Stimulated activated CD4-positive, alpha-beta T cell treated with anti-CD3 and anti-CD28 coated beads, Interleukin-15, amount 100 ng/mL, for 48 hours (primary cell): ENCODE data around the gene PCDH7.

ENCODE experiments used
- DNase-seq, 2 donors: peaks; one replicate each; pipeline ENCODE4 v3.0.0-alpha.2; 2020; ENCODE audit warnings: low read depth in 2 of 2

Gene PCDH7

GRCh38 chr4:30720021-30720660 lies at the start of gene PCDH7:
Gene PCDH7 (plus strand): TSS chr4:30720369. CDS start chr4:30721423, 1,054 bp downstream.
- no peak for DNase-seq

- no peak for DNase-seq
These were observed 48.2 kb upstream of the PCDH7 start for GRCh38 chr4:30671926-30672448.

- DNase-seq = no peak
These were observed 24.0 kb upstream of the PCDH7 start for GRCh38 chr4:30696191-30696590.

GRCh38 chr4:30714408-30715031 lies 5.6 kb upstream of the PCDH7 start:
- no peak for DNase-seq

GRCh38 chr4:30716158-30716557 lies 4.0 kb upstream of the PCDH7 start:
- no peak for DNase-seq

GRCh38 chr4:30716681-30717207 lies 3.4 kb upstream of the PCDH7 start:
- no peak for DNase-seq

GRCh38 chr4:30717208-30718020 lies 2.8 kb upstream of the PCDH7 start:
- no peak for DNase-seq

- DNase-seq = no peak
These were observed 2.1 kb upstream of the PCDH7 start for GRCh38 chr4:30718021-30718542.

- DNase-seq = no peak
These were observed 1.3 kb upstream of the PCDH7 start for GRCh38 chr4:30718641-30719453.

- DNase-seq = no peak
These were observed 632 bp upstream of the PCDH7 start for GRCh38 chr4:30719454-30720020.

- no peak for DNase-seq
These were observed 554 bp downstream of the PCDH7 start for GRCh38 chr4:30720661-30721184.

GRCh38 chr4:30721185-30722091 lies 1.3 kb downstream of the PCDH7 start:
- no peak for DNase-seq

- DNase-seq = no peak
These were observed 1.9 kb downstream of the PCDH7 start for GRCh38 chr4:30722092-30722358.

- no peak for DNase-seq
These were observed 2.4 kb downstream of the PCDH7 start for GRCh38 chr4:30722359-30723200.

- no peak for DNase-seq
These were observed 3.2 kb downstream of the PCDH7 start for GRCh38 chr4:30723201-30723955.

- DNase-seq = no peak
These were observed 4.1 kb downstream of the PCDH7 start for GRCh38 chr4:30724247-30724646.

- DNase-seq = no peak
These were observed 5.4 kb downstream of the PCDH7 start for GRCh38 chr4:30725562-30725961.

GRCh38 chr4:30726090-30726675 lies 6.0 kb downstream of the PCDH7 start:
- DNase-seq = no peak
